ENCODE results near the gene MASTL. TPM values are rescaled to one million over a fixed set of nuclear protein-coding genes. Genes with fewer than 3 reads are reported as not detected.

Gene MASTL
- total RNA-seq, 2 experiments from 2014 or later = 40.1 to 42.2 TPM

- H3K27ac ChIP-seq (ENCODE audit: low read depth, low read length, poor library complexity, severe bottlenecking) = no peak overlapping the region
- no peaks in the 10 kb centered on the region for H3K9me3 ChIP-seq (ENCODE audit: low read length)
- no peak overlapping the region for H3K4me2 ChIP-seq (ENCODE audit: low read length)
- H2AFZ ChIP-seq (ENCODE audit: low read length) = no peak overlapping the region
- BruUV-seq (replicated peaks) = no TSS peak
- POLR2A ChIA-PET = no interaction called here
- H4K20me1 ChIP-seq (ENCODE audit: insufficient read depth, low read length) = no peaks in the 10 kb centered on the region
- peaks cover 34% of the 10 kb centered on the region for H3K36me3 ChIP-seq (ENCODE audit: insufficient read depth, low read length)
- no peak for DNase-seq (ENCODE audit: low spot score)
- no peak overlapping the region for H3K4me3 ChIP-seq (ENCODE audit: low read depth, low read length, poor library complexity, severe bottlenecking)
- H3K79me2 ChIP-seq (ENCODE audit: insufficient read depth, low read depth, low read length) = no peaks in the 10 kb centered on the region
- TF ChIP-seq EZH2phosphoT487 (IDR thresholded peaks at IDR 0.05; ENCODE audit: borderline replicate concordance, low read depth, low read length) = no peak
- intact Hi-C loops (cut with micrococcal nuclease; ENCODE audit: unreplicated experiment) = no loop called here
- no peaks in the 10 kb centered on the region for H3K4me1 ChIP-seq (ENCODE audit: insufficient read depth, low read length, poor library complexity, severe bottlenecking)
- no peaks in the 10 kb centered on the region for H3K9me2 ChIP-seq (ENCODE audit: insufficient read depth, low read length)
- CTCF ChIA-PET (ENCODE audit: unreplicated experiment) = no interaction called here
Measured at GRCh38 chr10:27192284-27192683, 37.1 kb downstream of the MASTL start.

GRCh38 chr10:27197980-27198620 is 42.9 kb downstream of the MASTL start:
- BruUV-seq (replicated peaks) = no TSS peak
- Histone ChIP-seq H3K9me3 (ENCODE audit: low read length) (no peaks in the 10 kb centered on the region), H3K4me1 (ENCODE audit: insufficient read depth, low read length, poor library complexity, severe bottlenecking) (no peaks in the 10 kb centered on the region), H3K27ac (ENCODE audit: low read depth, low read length, poor library complexity, severe bottlenecking) (no peak overlapping the region), H4K20me1 (ENCODE audit: insufficient read depth, low read length) (no peaks in the 10 kb centered on the region), H3K4me2 (ENCODE audit: low read length) (no peak overlapping the region), H3K36me3 (ENCODE audit: insufficient read depth, low read length) (peaks cover 31% of the 10 kb centered on the region), H3K4me3 (ENCODE audit: low read depth, low read length, poor library complexity, severe bottlenecking) (no peak overlapping the region), H2AFZ (ENCODE audit: low read length) (no peak overlapping the region), H3K79me2 (ENCODE audit: insufficient read depth, low read depth, low read length) (no peaks in the 10 kb centered on the region), H3K9me2 (ENCODE audit: insufficient read depth, low read length) (no peaks in the 10 kb centered on the region)
- TF ChIP-seq CTCF (conservative IDR thresholded peaks at IDR 0.05; ENCODE audit: low read length) (no peak), EZH2phosphoT487 (IDR thresholded peaks at IDR 0.05; ENCODE audit: borderline replicate concordance, low read depth, low read length) (no peak)
- intact Hi-C loops (cut with micrococcal nuclease; ENCODE audit: unreplicated experiment) = no loop called here
- ChIA-PET POLR2A (interaction anchor here (0.5 to 0.7 kb wide), 2 partner anchors 13 to 90 kb away, joined by 3 to 4 read pairs; no protein-coding TSS in a partner anchor), CTCF (ENCODE audit: unreplicated experiment) (no interaction called here)
- no peak for DNase-seq (ENCODE audit: low spot score)

- TF ChIP-seq EZH2phosphoT487 (IDR thresholded peaks at IDR 0.05; ENCODE audit: borderline replicate concordance, low read depth, low read length) = no peak
- Histone ChIP-seq H3K9me2 (ENCODE audit: insufficient read depth, low read length) (no peaks in the 10 kb centered on the region), H3K4me2 (ENCODE audit: low read length) (no peak overlapping the region), H3K36me3 (ENCODE audit: insufficient read depth, low read length) (peaks cover 65% of the 10 kb centered on the region), H3K4me1 (ENCODE audit: insufficient read depth, low read length, poor library complexity, severe bottlenecking) (no peaks in the 10 kb centered on the region), H3K4me3 (ENCODE audit: low read depth, low read length, poor library complexity, severe bottlenecking) (no peak overlapping the region), H3K27ac (ENCODE audit: low read depth, low read length, poor library complexity, severe bottlenecking) (no peak overlapping the region), H3K9me3 (ENCODE audit: low read length) (no peaks in the 10 kb centered on the region), H3K79me2 (ENCODE audit: insufficient read depth, low read depth, low read length) (no peaks in the 10 kb centered on the region), H4K20me1 (ENCODE audit: insufficient read depth, low read length) (no peaks in the 10 kb centered on the region), H2AFZ (ENCODE audit: low read length) (no peak overlapping the region)
- intact Hi-C loops (cut with micrococcal nuclease; ENCODE audit: unreplicated experiment) = loop anchor here (2.0 kb wide), 1 partner anchor 77 kb away; no protein-coding TSS in a partner anchor
- BruUV-seq (replicated peaks) = no TSS peak
- ChIA-PET CTCF (ENCODE audit: unreplicated experiment) (no interaction called here), POLR2A (no interaction called here)
- no peak for DNase-seq (ENCODE audit: low spot score)
Measured at GRCh38 chr10:27203806-27204205, 48.7 kb downstream of the MASTL start.
